OCI-LY7 (cell line): ENCODE results near the gene TXNIP. TPM values are rescaled to one million over a fixed set of nuclear protein-coding genes. Genes with fewer than 3 reads are reported as not detected.
A peak's percentile ranks its signal among the peaks of the same experiment; 100 is the strongest.

ENCODE experiments used
- BruUV-seq: library from RNA; stranded (reverse); fragments of 400-500 nt; replicated peaks from 2 replicates; lab custom pipeline; 2021; lab: Mats Ljungman, UMichigan
- CTCF ChIA-PET: fragments of 300-600 bp; sonication (Branson Sonifier 250); formaldehyde crosslinking; loops from one replicate; lab custom pipeline; 2022; ENCODE audit warnings: antibody characterized with exemption; ENCODE audit not compliant: unreplicated experiment; lab: Charles Lee
- POLR2A ChIA-PET: fragments of 300-600 bp; sonication (Branson Sonifier 250); formaldehyde crosslinking; loops from one replicate; lab custom pipeline; 2022; ENCODE audit warnings: antibody characterized with exemption; lab: Charles Lee
- DNase-seq: peaks from one replicate; pipeline ENCODE4 v3.0.0-alpha.2; 2015; ENCODE audit warnings: low spot score
- H2AFZ ChIP-seq: fragments of 200-600 bp; sonication (generic), shearing (Covaris generic); 2 replicates; pipeline ENCODE4 v1.6.1; 2014; ENCODE audit warnings: mild to moderate bottlenecking, antibody characterized with exemption, low read length, moderate library complexity
- H3K27ac ChIP-seq: fragments of 200-600 bp; sonication (generic); 2 replicates; pipeline ENCODE4 v1.5.1; 2014; ENCODE audit warnings: mixed run types, low read depth, mild to moderate bottlenecking, moderate library complexity, low read length, inconsistent platforms; ENCODE audit not compliant: poor library complexity, severe bottlenecking
- H3K36me3 ChIP-seq: fragments of 200-600 bp; sonication (generic); 2 replicates; pipeline ENCODE4 v1.6.1; 2014; ENCODE audit warnings: mild to moderate bottlenecking, antibody characterized with exemption, low read length, moderate library complexity, mixed read lengths; ENCODE audit not compliant: insufficient read depth
- H3K4me1 ChIP-seq: fragments of 200-600 bp; sonication (generic); 2 replicates; pipeline ENCODE4 v1.5.1; 2014; ENCODE audit warnings: mild to moderate bottlenecking, low read length; ENCODE audit not compliant: insufficient read depth, poor library complexity, severe bottlenecking
- H3K4me2 ChIP-seq: fragments of 200-600 bp; sonication (generic); 2 replicates; pipeline ENCODE4 v1.6.1; 2014; ENCODE audit warnings: mild to moderate bottlenecking, low read length
- H3K4me3 ChIP-seq: fragments of 200-600 bp; sonication (generic); 2 replicates; pipeline ENCODE4 v1.5.1; 2014; ENCODE audit warnings: mild to moderate bottlenecking, low read depth, low read length; ENCODE audit not compliant: poor library complexity, severe bottlenecking
- H3K79me2 ChIP-seq: fragments of 200-600 bp; sonication (generic); 2 replicates; pipeline ENCODE4 v1.6.1; 2016; ENCODE audit warnings: low read depth, mild to moderate bottlenecking, low read length, moderate library complexity, mixed read lengths; ENCODE audit not compliant: insufficient read depth
- H3K9me2 ChIP-seq: fragments of 200-600 bp; sonication (generic); 2 replicates; pipeline ENCODE4 v1.6.1; 2016; ENCODE audit warnings: mild to moderate bottlenecking, low read length, mixed read lengths; ENCODE audit not compliant: insufficient read depth
- H3K9me3 ChIP-seq: fragments of 200-600 bp; sonication (generic); 2 replicates; pipeline ENCODE4 v1.6.1; 2014; ENCODE audit warnings: mild to moderate bottlenecking, mixed run types, low read length, mixed read lengths
- H4K20me1 ChIP-seq: fragments of 200-600 bp; sonication (generic); 2 replicates; pipeline ENCODE4 v1.6.1; 2014; ENCODE audit warnings: mild to moderate bottlenecking, antibody characterized with exemption, low read length, moderate library complexity, mixed read lengths; ENCODE audit not compliant: insufficient read depth
- CTCF ChIP-seq: fragments of 200-600 bp; sonication (generic); conservative IDR thresholded peaks from 2 replicates; pipeline ENCODE4 v1.5.1; 2014; ENCODE audit warnings: mild to moderate bottlenecking, antibody characterized with exemption, low read length, moderate library complexity, mixed read lengths
- EZH2phosphoT487 ChIP-seq: fragments of 200-600 bp; sonication (generic); IDR thresholded peaks from 2 replicates; pipeline ENCODE4 v1.6.1; 2018; ENCODE audit warnings: low read depth, borderline replicate concordance, mild to moderate bottlenecking, mixed run types, antibody characterized with exemption, low read length, moderate library complexity, mixed read lengths
- intact Hi-C: fragments of 100-400 bp; cut with micrococcal nuclease; formaldehyde crosslinking; loops from one replicate; pipeline ENCODE4 v1.10.0; 2022; ENCODE audit not compliant: unreplicated experiment
- total RNA-seq, 2 experiments: library from RNA; depleted of rRNA in 1 of 2; stranded (reverse); fragments of >200 nt in 1 of 2; shearing (Covaris generic) in 1 of 2; gene quantifications; 2 replicates each; pipeline ENCODE4 v1.2.3, GENCODE V29; 2014 to 2022

The TXNIP gene
- total RNA-seq, 2 experiments from 2014 or later: 50.3 to 144 TPM

- H4K20me1 ChIP-seq: no peaks in the 10 kb centered on the region
- H3K36me3 ChIP-seq: no peaks in the 10 kb centered on the region
- no peak overlapping the region; the same call in 1 of the 2 replicates for H2AFZ ChIP-seq
- H3K9me3 ChIP-seq: no peaks in the 10 kb centered on the region
- no peaks in the 10 kb centered on the region for H3K79me2 ChIP-seq
- intact Hi-C loops: loop anchor here (1.0 to 2.0 kb wide), 3 partner anchors 36 to 154 kb away; partner anchors contain the start of gene PIAS3
- no peaks in the 10 kb centered on the region for H3K9me2 ChIP-seq
- CTCF ChIA-PET: interaction anchor here (0.7 kb wide), 1 partner anchor 33 kb away, joined by 3 read pairs; no protein-coding TSS in a partner anchor
- peaks cover 3% of the 10 kb centered on the region for H3K4me1 ChIP-seq
- POLR2A ChIA-PET: interaction anchor here (0.5 to 1.5 kb wide), 7 partner anchors 17 to 169 kb away, joined by 3 to 6 read pairs (median 3); partner anchors contain the start of gene TXNIP
- TF ChIP-seq EZH2phosphoT487: no peak
- TF ChIP-seq CTCF: peak; percentile 99
- H3K4me3 ChIP-seq: no peak overlapping the region
- no peak overlapping the region for H3K27ac ChIP-seq
- BruUV-seq: no TSS peak
- DNase-seq: peak; percentile 76
- no peak overlapping the region for H3K4me2 ChIP-seq
These were observed 16.6 kb upstream of the TXNIP start for GRCh38 chr1:146012703-146013558.

GRCh38 chr1:146010126-146010738 is 13.9 kb upstream of the TXNIP start:
- no peak for DNase-seq
- no peak overlapping the region for H3K4me3 ChIP-seq
- H3K36me3 ChIP-seq: no peaks in the 10 kb centered on the region
- H3K4me2 ChIP-seq: no peak overlapping the region
- no peaks in the 10 kb centered on the region for H3K79me2 ChIP-seq
- intact Hi-C loops: no loop called here
- BruUV-seq: no TSS peak
- H3K4me1 ChIP-seq: peaks cover 11% of the 10 kb centered on the region
- no peaks in the 10 kb centered on the region for H3K9me2 ChIP-seq
- no peaks in the 10 kb centered on the region for H4K20me1 ChIP-seq
- H3K27ac ChIP-seq: no peak overlapping the region
- H2AFZ ChIP-seq: no peak overlapping the region
- no peak for TF ChIP-seq CTCF
- no peak for TF ChIP-seq EZH2phosphoT487
- H3K9me3 ChIP-seq: no peaks in the 10 kb centered on the region
- ChIA-PET CTCF (no interaction called here), POLR2A (interaction anchor here (0.6 to 2.0 kb wide), 2 partner anchors 31 to 115 kb away, joined by 4 to 10 read pairs; no protein-coding TSS in a partner anchor)
